Activated CD4-positive, CD25-positive, alpha-beta regulatory T cell treated with anti-CD3 and anti-CD28 coated beads, Interleukin-2, amount 50 U/mL, for 72 hours (primary cell): ENCODE data around the gene PACSIN3.

ENCODE experiments used
- DNase-seq: peaks from one replicate; pipeline ENCODE4 v3.0.0; 2021

The PACSIN3 gene

GRCh38 chr11:47152126-47152952 lies 33.9 kb downstream of the PACSIN3 start:
- DNase-seq = no peak

GRCh38 chr11:47149782-47150181 lies 36.5 kb downstream of the PACSIN3 start:
- no peak for DNase-seq

GRCh38 chr11:47148903-47149531 lies 37.2 kb downstream of the PACSIN3 start:
- DNase-seq = no peak

- no peak for DNase-seq
Observed at GRCh38 chr11:47148270-47148669, 38.0 kb downstream of the PACSIN3 start.

- no peak for DNase-seq
Observed at GRCh38 chr11:47147681-47148080, 38.6 kb downstream of the PACSIN3 start.

GRCh38 chr11:47147250-47147649 lies 39.0 kb downstream of the PACSIN3 start:
- no peak for DNase-seq

GRCh38 chr11:47144541-47144940 lies 41.7 kb downstream of the PACSIN3 start:
- no peak for DNase-seq

GRCh38 chr11:47143322-47143721 lies 42.9 kb downstream of the PACSIN3 start:
- DNase-seq = no peak

GRCh38 chr11:47139878-47140277 lies 46.4 kb downstream of the PACSIN3 start:
- no peak for DNase-seq

GRCh38 chr11:47137476-47137875 lies 48.8 kb downstream of the PACSIN3 start:
- DNase-seq = no peak

GRCh38 chr11:47136921-47137320 lies 49.3 kb downstream of the PACSIN3 start:
- no peak for DNase-seq

- DNase-seq = no peak
Observed at GRCh38 chr11:47136327-47136726, 49.9 kb downstream of the PACSIN3 start.

GRCh38 chr11:47132981-47133380 lies 53.3 kb downstream of the PACSIN3 start:
- DNase-seq = no peak

GRCh38 chr11:47132490-47132889 lies 53.7 kb downstream of the PACSIN3 start:
- DNase-seq = no peak

- no peak for DNase-seq
Observed at GRCh38 chr11:47131136-47131535, 55.1 kb downstream of the PACSIN3 start.

GRCh38 chr11:47130543-47130942 lies 55.7 kb downstream of the PACSIN3 start:
- no peak for DNase-seq
